OCI-LY7 (cell line): Measurements from ENCODE around the gene S100B. TPM values are rescaled to one million over a fixed set of nuclear protein-coding genes. Genes with fewer than 3 reads are reported as not detected.
A peak's percentile ranks its signal among the peaks of the same experiment; 100 is the strongest.

Source experiments
- BruUV-seq: library from RNA; stranded (reverse); fragments of 400-500 nt; replicated peaks from 2 replicates; lab custom pipeline; 2021; lab: Mats Ljungman, UMichigan
- CTCF ChIA-PET: fragments of 300-600 bp; sonication (Branson Sonifier 250); formaldehyde crosslinking; loops from one replicate; lab custom pipeline; 2022; ENCODE audit warnings: antibody characterized with exemption; ENCODE audit not compliant: unreplicated experiment; lab: Charles Lee
- POLR2A ChIA-PET: fragments of 300-600 bp; sonication (Branson Sonifier 250); formaldehyde crosslinking; loops from one replicate; lab custom pipeline; 2022; ENCODE audit warnings: antibody characterized with exemption; lab: Charles Lee
- DNase-seq: peaks from one replicate; pipeline ENCODE4 v3.0.0-alpha.2; 2015; ENCODE audit warnings: low spot score
- H2AFZ ChIP-seq: fragments of 200-600 bp; sonication (generic), shearing (Covaris generic); 2 replicates; pipeline ENCODE4 v1.6.1; 2014; ENCODE audit warnings: mild to moderate bottlenecking, antibody characterized with exemption, low read length, moderate library complexity
- H3K27ac ChIP-seq: fragments of 200-600 bp; sonication (generic); 2 replicates; pipeline ENCODE4 v1.5.1; 2014; ENCODE audit warnings: mixed run types, low read depth, mild to moderate bottlenecking, moderate library complexity, low read length, inconsistent platforms; ENCODE audit not compliant: poor library complexity, severe bottlenecking
- H3K36me3 ChIP-seq: fragments of 200-600 bp; sonication (generic); 2 replicates; pipeline ENCODE4 v1.6.1; 2014; ENCODE audit warnings: mild to moderate bottlenecking, antibody characterized with exemption, low read length, moderate library complexity, mixed read lengths; ENCODE audit not compliant: insufficient read depth
- H3K4me1 ChIP-seq: fragments of 200-600 bp; sonication (generic); 2 replicates; pipeline ENCODE4 v1.5.1; 2014; ENCODE audit warnings: mild to moderate bottlenecking, low read length; ENCODE audit not compliant: insufficient read depth, poor library complexity, severe bottlenecking
- H3K4me2 ChIP-seq: fragments of 200-600 bp; sonication (generic); 2 replicates; pipeline ENCODE4 v1.6.1; 2014; ENCODE audit warnings: mild to moderate bottlenecking, low read length
- H3K4me3 ChIP-seq: fragments of 200-600 bp; sonication (generic); 2 replicates; pipeline ENCODE4 v1.5.1; 2014; ENCODE audit warnings: mild to moderate bottlenecking, low read depth, low read length; ENCODE audit not compliant: poor library complexity, severe bottlenecking
- H3K79me2 ChIP-seq: fragments of 200-600 bp; sonication (generic); 2 replicates; pipeline ENCODE4 v1.6.1; 2016; ENCODE audit warnings: low read depth, mild to moderate bottlenecking, low read length, moderate library complexity, mixed read lengths; ENCODE audit not compliant: insufficient read depth
- H3K9me2 ChIP-seq: fragments of 200-600 bp; sonication (generic); 2 replicates; pipeline ENCODE4 v1.6.1; 2016; ENCODE audit warnings: mild to moderate bottlenecking, low read length, mixed read lengths; ENCODE audit not compliant: insufficient read depth
- H3K9me3 ChIP-seq: fragments of 200-600 bp; sonication (generic); 2 replicates; pipeline ENCODE4 v1.6.1; 2014; ENCODE audit warnings: mild to moderate bottlenecking, mixed run types, low read length, mixed read lengths
- H4K20me1 ChIP-seq: fragments of 200-600 bp; sonication (generic); 2 replicates; pipeline ENCODE4 v1.6.1; 2014; ENCODE audit warnings: mild to moderate bottlenecking, antibody characterized with exemption, low read length, moderate library complexity, mixed read lengths; ENCODE audit not compliant: insufficient read depth
- EZH2phosphoT487 ChIP-seq: fragments of 200-600 bp; sonication (generic); IDR thresholded peaks from 2 replicates; pipeline ENCODE4 v1.6.1; 2018; ENCODE audit warnings: low read depth, borderline replicate concordance, mild to moderate bottlenecking, mixed run types, antibody characterized with exemption, low read length, moderate library complexity, mixed read lengths
- intact Hi-C: fragments of 100-400 bp; cut with micrococcal nuclease; formaldehyde crosslinking; loops from one replicate; pipeline ENCODE4 v1.10.0; 2022; ENCODE audit not compliant: unreplicated experiment
- total RNA-seq, 2 experiments: library from RNA; depleted of rRNA in 1 of 2; stranded (reverse); fragments of >200 nt in 1 of 2; shearing (Covaris generic) in 1 of 2; gene quantifications; 2 replicates each; pipeline ENCODE4 v1.2.3, GENCODE V29; 2014 to 2022
- TF ChIP-seq, protein P1 (sequence below): fragments of 200-600 bp; sonication (generic); conservative IDR thresholded peaks from 2 replicates; pipeline ENCODE4 v1.5.1; 2014; ENCODE audit warnings: mild to moderate bottlenecking, antibody characterized with exemption, low read length, moderate library complexity, mixed read lengths

The S100B gene
- total RNA-seq, 2 experiments from 2014 or later = not detected

DNA sequence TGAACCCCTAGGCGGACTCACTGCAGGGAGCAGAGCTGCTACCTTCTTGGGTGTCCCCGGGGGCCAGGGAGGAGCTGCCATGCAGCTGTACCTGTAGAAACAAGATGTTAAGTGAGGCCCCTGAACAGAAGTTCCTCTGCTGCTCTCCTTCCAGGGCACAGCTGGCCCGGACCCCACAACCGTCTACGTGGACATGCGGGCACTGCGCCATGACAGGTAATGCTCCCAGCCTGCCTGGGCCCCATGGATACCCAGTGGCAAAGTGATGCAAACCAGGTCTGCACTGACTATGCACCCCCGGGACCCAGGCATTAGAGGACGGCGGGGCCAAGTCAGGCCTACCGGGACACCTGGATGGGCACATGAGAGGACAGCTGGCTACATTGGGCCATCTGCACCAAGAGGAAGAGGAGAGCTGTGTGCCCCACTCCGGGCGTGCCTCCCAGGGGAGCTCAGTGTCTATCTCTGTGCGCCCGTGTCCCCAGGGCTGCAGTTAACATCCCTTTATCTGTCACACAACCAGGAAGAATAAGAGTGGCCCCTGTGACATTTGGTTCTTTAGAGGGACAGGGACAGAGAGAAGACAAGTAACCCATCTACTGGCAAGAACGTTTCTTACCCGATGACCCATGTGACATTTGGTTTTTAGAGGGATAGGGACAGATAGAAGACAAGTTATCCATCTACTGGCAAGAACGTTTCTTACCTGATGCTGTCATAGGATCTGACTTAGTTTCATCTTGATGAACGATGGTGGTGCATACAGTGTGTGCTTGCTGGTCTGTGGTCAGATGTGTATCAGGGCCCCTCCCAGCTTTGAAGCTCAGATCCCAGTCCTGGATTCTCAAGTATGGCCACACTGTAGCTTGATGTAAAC is 44.1 kb downstream of the S100B start:
- peak; percentile 32 for DNase-seq
- ChIA-PET POLR2A (interaction anchor here (0.5 to 1.2 kb wide), 3 partner anchors 10 to 74 kb away, joined by 3 to 11 read pairs (median 3); partner anchors contain the start of gene PRMT2), CTCF (no interaction called here)
- TF ChIP-seq, protein P1, sequence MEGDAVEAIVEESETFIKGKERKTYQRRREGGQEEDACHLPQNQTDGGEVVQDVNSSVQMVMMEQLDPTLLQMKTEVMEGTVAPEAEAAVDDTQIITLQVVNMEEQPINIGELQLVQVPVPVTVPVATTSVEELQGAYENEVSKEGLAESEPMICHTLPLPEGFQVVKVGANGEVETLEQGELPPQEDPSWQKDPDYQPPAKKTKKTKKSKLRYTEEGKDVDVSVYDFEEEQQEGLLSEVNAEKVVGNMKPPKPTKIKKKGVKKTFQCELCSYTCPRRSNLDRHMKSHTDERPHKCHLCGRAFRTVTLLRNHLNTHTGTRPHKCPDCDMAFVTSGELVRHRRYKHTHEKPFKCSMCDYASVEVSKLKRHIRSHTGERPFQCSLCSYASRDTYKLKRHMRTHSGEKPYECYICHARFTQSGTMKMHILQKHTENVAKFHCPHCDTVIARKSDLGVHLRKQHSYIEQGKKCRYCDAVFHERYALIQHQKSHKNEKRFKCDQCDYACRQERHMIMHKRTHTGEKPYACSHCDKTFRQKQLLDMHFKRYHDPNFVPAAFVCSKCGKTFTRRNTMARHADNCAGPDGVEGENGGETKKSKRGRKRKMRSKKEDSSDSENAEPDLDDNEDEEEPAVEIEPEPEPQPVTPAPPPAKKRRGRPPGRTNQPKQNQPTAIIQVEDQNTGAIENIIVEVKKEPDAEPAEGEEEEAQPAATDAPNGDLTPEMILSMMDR = no peak
- no peak for TF ChIP-seq EZH2phosphoT487
- H3K4me3 ChIP-seq = peak overlapping the region; percentile 52
- peak overlapping the region; percentile 88; the same call in 1 of the 2 replicates for H2AFZ ChIP-seq
- H3K4me1 ChIP-seq = peaks cover 29% of the 10 kb centered on the region
- no peaks in the 10 kb centered on the region for H3K79me2 ChIP-seq
- no peaks in the 10 kb centered on the region for H4K20me1 ChIP-seq
- no peaks in the 10 kb centered on the region for H3K9me3 ChIP-seq
- intact Hi-C loops = no loop called here
- no TSS peak for BruUV-seq
- H3K4me2 ChIP-seq = peak overlapping the region; percentile 66
- H3K27ac ChIP-seq = peak overlapping the region; percentile 78
- H3K36me3 ChIP-seq = peaks cover 21% of the 10 kb centered on the region; the same call in 1 of the 2 replicates
- H3K9me2 ChIP-seq = no peaks in the 10 kb centered on the region

DNA sequence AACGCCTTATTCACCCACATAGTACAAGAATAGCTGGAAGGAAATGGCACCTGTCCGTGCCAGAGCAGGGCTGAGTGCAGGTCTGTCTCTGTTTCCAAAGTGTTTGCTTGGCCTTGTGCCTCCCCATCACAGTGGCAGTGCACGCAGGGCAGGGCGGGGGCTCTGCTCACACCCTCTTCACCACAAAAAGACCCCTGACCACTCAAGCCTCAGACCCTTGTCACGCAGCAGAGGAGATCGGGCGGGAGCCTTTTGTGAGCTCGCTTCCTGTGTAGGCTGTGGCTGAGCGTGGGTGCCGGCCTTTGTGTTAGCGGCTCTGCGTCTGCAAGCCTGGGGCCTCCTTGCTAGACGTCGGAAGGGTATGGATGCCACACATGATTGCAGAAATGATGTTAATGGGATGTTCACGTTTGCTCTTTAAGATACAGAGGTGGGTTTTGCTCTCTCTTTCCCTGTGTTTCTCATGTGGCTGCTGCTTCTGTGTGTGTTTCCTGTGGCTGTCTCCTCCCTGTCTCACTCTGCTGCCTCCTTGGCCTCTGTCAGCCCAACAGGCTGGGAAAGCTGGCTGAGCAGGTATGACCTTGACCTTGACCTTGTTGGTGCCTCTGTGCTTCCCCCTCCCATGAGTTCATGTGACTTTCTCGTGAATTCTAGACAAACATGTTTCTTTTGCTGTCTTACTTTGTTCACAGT is 45.4 kb downstream of the S100B start:
- peak; percentile 71 for DNase-seq
- Histone ChIP-seq H3K4me1 (peaks cover 29% of the 10 kb centered on the region), H4K20me1 (no peaks in the 10 kb centered on the region), H2AFZ (peak overlapping the region; percentile 88), H3K27ac (peak overlapping the region; percentile 78), H3K4me2 (peak overlapping the region; percentile 66), H3K36me3 (peaks cover 18% of the 10 kb centered on the region; the same call in 1 of the 2 replicates), H3K9me2 (no peaks in the 10 kb centered on the region), H3K9me3 (no peaks in the 10 kb centered on the region), H3K79me2 (no peaks in the 10 kb centered on the region), H3K4me3 (peak overlapping the region; percentile 52)
- no peak for TF ChIP-seq EZH2phosphoT487
- TF ChIP-seq, protein P1 = no peak
- intact Hi-C loops = loop anchor here (5.0 kb wide), 1 partner anchor 102 kb away; the partner anchor contains the start of gene DIP2A
- BruUV-seq = no TSS peak
- ChIA-PET POLR2A (interaction anchor here (0.7 to 1.5 kb wide), 5 partner anchors 12 to 69 kb away, joined by 3 to 7 read pairs (median 4); no protein-coding TSS in a partner anchor), CTCF (no interaction called here)
